Mammary epithelial cell (primary cell): ENCODE measurements around the gene IGSF6.

Experiments used
- CTCF ChIP-seq, 2 donors: IDR thresholded peaks in 1 of 2; conservative IDR thresholded peaks in 1 of 2; 2 replicates each; pipeline ENCODE4 v1.5.1; 2011 to 2012; ENCODE audit warnings: inconsistent platforms in 2 of 2, low read length in 2 of 2, mild to moderate bottlenecking in 2 of 2, control low read depth in 1 of 2, low read depth in 1 of 2; ENCODE audit not compliant: insufficient read depth in 1 of 2; ENCODE audit errors: extremely low read depth in 1 of 2
- EZH2 ChIP-seq: IDR thresholded peaks from 2 replicates; pipeline ENCODE4 v1.6.1; 2012; ENCODE audit warnings: low read length, inconsistent platforms, borderline replicate concordance

GRCh38 chr16:21639493-21639892 lies 12.9 kb downstream of the IGSF6 start:
- no peak for TF ChIP-seq CTCF (conservative IDR thresholded peaks at IDR 0.05 in 1 of 2, IDR thresholded peaks at IDR 0.05 in 1 of 2; ENCODE audit: extremely low read depth in 1 of 2, insufficient read depth in 1 of 2, low read depth in 1 of 2, low read length in 2 of 2)
- no peak for TF ChIP-seq EZH2
